H9 (cell line): ENCODE measurements around the gene HEATR5A. TPM values are rescaled to one million over a fixed set of nuclear protein-coding genes. Genes with fewer than 3 reads are reported as not detected.
"Not testable (repeated sequence)": the region's sequence is repeated elsewhere in the genome, so short reads cannot be mapped to it uniquely, and the experiment has no call there.

ENCODE experiments used
- DNase-seq: peaks from one replicate; pipeline ENCODE4 v3.0.0-alpha.2; 2017
- H2AFZ ChIP-seq: one replicate; pipeline ENCODE4 v1.6.1; 2013; ENCODE audit warnings: mild to moderate bottlenecking, low read length, control low read depth, moderate library complexity
- H2AK5ac ChIP-seq: 2 replicates; pipeline ENCODE4 v1.6.1; 2013; ENCODE audit warnings: low read length, control low read depth, mixed read lengths; ENCODE audit not compliant: insufficient read length
- H2BK120ac ChIP-seq: one replicate; pipeline ENCODE4 v1.6.1; 2013; ENCODE audit warnings: low read depth, mild to moderate bottlenecking, low read length, control low read depth, inconsistent platforms; ENCODE audit not compliant: poor library complexity, severe bottlenecking
- H2BK12ac ChIP-seq: 2 replicates; pipeline ENCODE4 v1.6.1; 2013; ENCODE audit warnings: low read length, control low read depth, mixed read lengths, low read depth; ENCODE audit not compliant: insufficient read length
- H2BK15ac ChIP-seq: 2 replicates; pipeline ENCODE4 v1.6.1; 2013; ENCODE audit warnings: low read depth, low read length, control low read depth
- H2BK20ac ChIP-seq: one replicate; pipeline ENCODE4 v1.6.1; 2013; ENCODE audit warnings: low read depth, mild to moderate bottlenecking, low read length, control low read depth, inconsistent platforms; ENCODE audit not compliant: poor library complexity, severe bottlenecking
- H2BK5ac ChIP-seq: 2 replicates; pipeline ENCODE4 v1.6.1; 2013; ENCODE audit warnings: low read length, control low read depth, mixed read lengths; ENCODE audit not compliant: insufficient read length
- H3K14ac ChIP-seq: 2 replicates; pipeline ENCODE4 v1.6.1; 2013; ENCODE audit warnings: low read length, control low read depth; ENCODE audit not compliant: insufficient read depth
- H3K18ac ChIP-seq: 2 replicates; pipeline ENCODE4 v1.6.1; 2013; ENCODE audit warnings: low read depth, mild to moderate bottlenecking, mixed read lengths, low read length, control low read depth; ENCODE audit not compliant: insufficient read length
- H3K23ac ChIP-seq: 2 replicates; pipeline ENCODE4 v1.6.1; 2013; ENCODE audit warnings: low read length, control low read depth, mixed read lengths, low read depth; ENCODE audit not compliant: insufficient read length
- H3K23me2 ChIP-seq: 2 replicates; pipeline ENCODE4 v1.6.1; 2013; ENCODE audit warnings: low read depth, mild to moderate bottlenecking, mixed read lengths, low read length, control low read depth; ENCODE audit not compliant: insufficient read length, poor library complexity, severe bottlenecking
- H3K27ac ChIP-seq: 2 replicates; pipeline ENCODE4 v1.5.1; 2013; ENCODE audit warnings: low read length, control low read depth, mixed read lengths, low read depth; ENCODE audit not compliant: insufficient read length
- H3K27me3 ChIP-seq: 2 replicates; pipeline ENCODE4 v1.6.1; 2013; ENCODE audit warnings: low read length, control low read depth, inconsistent platforms; ENCODE audit not compliant: insufficient read depth
- H3K4ac ChIP-seq: 2 replicates; pipeline ENCODE4 v1.6.1; 2013; ENCODE audit warnings: low read depth, mild to moderate bottlenecking, control low read depth, inconsistent platforms, low read length, moderate library complexity
- H3K4me1 ChIP-seq: 2 replicates; pipeline ENCODE4 v1.6.1; 2013; ENCODE audit warnings: low read length, control low read depth, inconsistent platforms; ENCODE audit not compliant: insufficient read depth
- H3K4me2 ChIP-seq: 2 replicates; pipeline ENCODE4 v1.6.1; 2013; ENCODE audit warnings: low read length, control low read depth, mixed read lengths; ENCODE audit not compliant: insufficient read length, insufficient read depth
- H3K56ac ChIP-seq: 2 replicates; pipeline ENCODE4 v1.6.1; 2013; ENCODE audit warnings: low read depth, mild to moderate bottlenecking, mixed read lengths, low read length, control low read depth; ENCODE audit not compliant: insufficient read length
- H3K79me1 ChIP-seq: 2 replicates; pipeline ENCODE4 v1.6.1; 2013; ENCODE audit warnings: low read depth, mild to moderate bottlenecking, moderate library complexity, low read length, control low read depth, inconsistent platforms; ENCODE audit not compliant: insufficient read depth, poor library complexity, severe bottlenecking
- H3K79me2 ChIP-seq: 2 replicates; pipeline ENCODE4 v1.6.1; 2013; ENCODE audit warnings: low read length, control low read depth, inconsistent platforms; ENCODE audit not compliant: insufficient read depth
- H3K9ac ChIP-seq: 2 replicates; pipeline ENCODE4 v1.6.1; 2013; ENCODE audit warnings: low read length, control low read depth, mixed read lengths; ENCODE audit not compliant: insufficient read length; ENCODE audit errors: extremely low read depth
- H3K9me3 ChIP-seq: one replicate; pipeline ENCODE4 v1.6.1; 2013; ENCODE audit warnings: low read depth, low read length, inconsistent platforms; ENCODE audit not compliant: control insufficient read depth
- H3T11ph ChIP-seq: one replicate; pipeline ENCODE4 v1.6.1; 2013; ENCODE audit warnings: mild to moderate bottlenecking, low read length, control low read depth, inconsistent platforms
- H4K20me1 ChIP-seq: one replicate; pipeline ENCODE4 v1.6.1; 2013; ENCODE audit not compliant: control insufficient read depth, insufficient read length, insufficient read depth
- H4K5ac ChIP-seq: 2 replicates; pipeline ENCODE4 v1.6.1; 2013; ENCODE audit warnings: low read depth, mild to moderate bottlenecking, mixed read lengths, low read length, control low read depth; ENCODE audit not compliant: insufficient read length
- H4K8ac ChIP-seq: replicated peaks from 2 replicates; pipeline ENCODE4 v1.6.1; 2013; ENCODE audit warnings: low read length, control low read depth, mixed read lengths, low read depth; ENCODE audit not compliant: insufficient read length
- H4K91ac ChIP-seq: 2 replicates; pipeline ENCODE4 v1.6.1; 2013; ENCODE audit warnings: low read depth, mild to moderate bottlenecking, moderate library complexity, mixed read lengths, low read length, control low read depth; ENCODE audit not compliant: insufficient read length
- H3K27ac Mint-ChIP-seq, 3 experiments: 2 replicates in 2 of 3; 3 replicates in 1 of 3; pipeline ENCODE4 v1.8.0; 2020 to 2021; ENCODE audit warnings: mixed read lengths in 3 of 3, mild to moderate bottlenecking in 1 of 3, moderate library complexity in 1 of 3
- H3K27me3 Mint-ChIP-seq: 2 replicates; pipeline ENCODE4 v1.8.0; 2021; ENCODE audit warnings: low read depth, mild to moderate bottlenecking, moderate library complexity, mixed read lengths
- H3K36me3 Mint-ChIP-seq, 3 experiments: 2 replicates in 2 of 3; 3 replicates in 1 of 3; pipeline ENCODE4 v1.8.0; 2020 to 2021; ENCODE audit warnings: low read depth in 3 of 3, mixed read lengths in 3 of 3; ENCODE audit not compliant: insufficient read depth in 1 of 3
- H3K4me1 Mint-ChIP-seq, 2 experiments: 2 replicates each; pipeline ENCODE4 v1.8.0; 2020; ENCODE audit warnings: mixed read lengths in 2 of 2
- H3K4me3 Mint-ChIP-seq, 2 experiments: 2 replicates in 1 of 2; 3 replicates in 1 of 2; pipeline ENCODE4 v1.8.0; 2020 to 2021; ENCODE audit warnings: mild to moderate bottlenecking in 2 of 2, mixed read lengths in 2 of 2, moderate library complexity in 1 of 2
- H3K9me3 Mint-ChIP-seq, 2 experiments: 2 replicates in 1 of 2; 3 replicates in 1 of 2; pipeline ENCODE4 v1.8.0; 2020; ENCODE audit warnings: mild to moderate bottlenecking in 2 of 2, mixed read lengths in 2 of 2, moderate library complexity in 1 of 2
- CTCF ChIP-seq: fragments of 200-600 bp; sonication (generic); conservative IDR thresholded peaks from 3 replicates; pipeline ENCODE4 v1.8.0; 2021; ENCODE audit warnings: antibody characterized with exemption, mild to moderate bottlenecking
- WGBS: extraction: QIAGEN DNeasy Blood & Tissue Kit; methylation state at CpG from one replicate; pipeline ENCODE4 v1.1.7; 2013; ENCODE audit warnings: missing lambda C conversion rate, low lambda C conversion rate, mixed read lengths; ENCODE audit not compliant: insufficient read length; ENCODE audit errors: extremely low coverage; 5-methylcytosine and 5-hydroxymethylcytosine counted together
- total RNA-seq: library from RNA; stranded (reverse); gene quantifications from 2 replicates; pipeline ENCODE4 v1.2.1, GENCODE V29; 2021

The HEATR5A gene
- total RNA-seq, 1 experiment from 2014 or later = 21.2 TPM

- H2AFZ ChIP-seq = no peak overlapping the region
- H3K23ac ChIP-seq = no peak overlapping the region
- no peak overlapping the region for H3K9ac ChIP-seq
- H3K14ac ChIP-seq = no peak overlapping the region
- no peak overlapping the region for H3K4me3 Mint-ChIP-seq
- H3K9me3 ChIP-seq = no peaks in the 10 kb centered on the region
- no peaks in the 10 kb centered on the region for H3K79me1 ChIP-seq
- H3K27me3 ChIP-seq = no peaks in the 10 kb centered on the region; the same call in 1 of the 2 replicates
- no peak overlapping the region for H3K27ac Mint-ChIP-seq
- H3K79me2 ChIP-seq = no peaks in the 10 kb centered on the region
- H3K4me1 ChIP-seq = no peaks in the 10 kb centered on the region
- no peak overlapping the region for H2BK20ac ChIP-seq
- no peak overlapping the region for H4K91ac ChIP-seq
- no peaks in the 10 kb centered on the region for H3K27me3 Mint-ChIP-seq
- peaks cover 6 to 9% of the 10 kb centered on the region in 2 experiments for H3K4me1 Mint-ChIP-seq
- no peak overlapping the region for H3K4me2 ChIP-seq
- no peak overlapping the region for H4K5ac ChIP-seq
- H3K36me3 Mint-ChIP-seq = peaks cover 0 to 7% (median 0%) of the 10 kb centered on the region in 3 experiments; a peak in 1 of 7 replicates
- no peak overlapping the region for H3K18ac ChIP-seq
- no peak overlapping the region for H2AK5ac ChIP-seq
- H3K27ac ChIP-seq = no peak overlapping the region
- H2BK15ac ChIP-seq = no peak overlapping the region
- H3K4ac ChIP-seq = no peak overlapping the region
- no peak overlapping the region for H2BK5ac ChIP-seq
- no peak overlapping the region for H2BK120ac ChIP-seq
- no peak overlapping the region for H3K56ac ChIP-seq
- H4K8ac ChIP-seq = no peak overlapping the region
- H3T11ph ChIP-seq = no peak overlapping the region
- no peaks in the 10 kb centered on the region for H3K23me2 ChIP-seq
- peaks cover 3 to 8% of the 10 kb centered on the region in 2 experiments; a peak in 3 of 5 replicates for H3K9me3 Mint-ChIP-seq
- no peak for DNase-seq
- TF ChIP-seq CTCF = no peak
- H2BK12ac ChIP-seq = no peak overlapping the region
- no CpG with 5 or more reads among the region's 3 CpGs for WGBS
- H4K20me1 ChIP-seq = no peaks in the 10 kb centered on the region
Observed at GRCh38 chr14:31258427-31259039, 161.8 kb downstream of the HEATR5A start.

GRCh38 chr14:31257554-31258426, 162.6 kb downstream of the HEATR5A start:
- not testable (repeated sequence) for H3K23ac ChIP-seq, H4K8ac ChIP-seq, H3K79me1 ChIP-seq, H3K79me2 ChIP-seq, H3K18ac ChIP-seq, H3K9me3 ChIP-seq, H2BK120ac ChIP-seq, DNase-seq, H4K20me1 ChIP-seq, H3K9ac ChIP-seq, H3K9me3 Mint-ChIP-seq, H3K4me1 ChIP-seq, H3T11ph ChIP-seq, H3K4me2 ChIP-seq, H2AFZ ChIP-seq, H2BK5ac ChIP-seq, H3K4ac ChIP-seq, H3K14ac ChIP-seq, H3K56ac ChIP-seq, H4K5ac ChIP-seq, H3K4me1 Mint-ChIP-seq, H3K4me3 Mint-ChIP-seq, H3K27ac Mint-ChIP-seq, H3K23me2 ChIP-seq, H3K27ac ChIP-seq, H3K27me3 ChIP-seq, H4K91ac ChIP-seq, H3K27me3 Mint-ChIP-seq, H3K36me3 Mint-ChIP-seq, H2BK15ac ChIP-seq, H2BK20ac ChIP-seq, H2AK5ac ChIP-seq, H2BK12ac ChIP-seq
- WGBS = no CpG with 5 or more reads among the region's 17 CpGs
